RWPE2 (cell line): Measurements from ENCODE around the gene SGMS1.

Experiments
- ATAC-seq: fragments of 200-7000 bp; cut with Tn5 transposase; 3 replicates; pipeline ENCODE4 v1.9.1; 2021; ENCODE audit warnings: low read depth
- DNase-seq: peaks from one replicate; pipeline ENCODE4 v3.0.0-alpha.2; 2020; ENCODE audit warnings: low spot score
- H3K27ac ChIP-seq: fragments of 450-650 bp; 2 replicates; pipeline ENCODE4 v1.5.1; 2017; ENCODE audit warnings: mild to moderate bottlenecking; ENCODE audit not compliant: poor library complexity, severe bottlenecking
- H3K27me3 ChIP-seq: fragments of 250-450 bp; sonication (Bioruptor Pico); 2 replicates; pipeline ENCODE4 v1.5.1; 2021; ENCODE audit warnings: mild to moderate bottlenecking, moderate library complexity; ENCODE audit not compliant: insufficient read depth, poor library complexity, severe bottlenecking
- H3K36me3 ChIP-seq: fragments of 250-450 bp; sonication (Bioruptor Pico); 2 replicates; pipeline ENCODE4 v1.5.1; 2020; ENCODE audit warnings: low read depth, mild to moderate bottlenecking, moderate library complexity
- H3K4me1 ChIP-seq: fragments of 250-450 bp; sonication (Bioruptor Pico); 2 replicates; pipeline ENCODE4 v1.5.1; 2021; ENCODE audit warnings: mild to moderate bottlenecking, moderate library complexity; ENCODE audit not compliant: insufficient read depth, poor library complexity, severe bottlenecking
- H3K4me3 ChIP-seq: fragments of 250-450 bp; sonication (Bioruptor Pico); 2 replicates; pipeline ENCODE4 v1.5.1; 2021; ENCODE audit warnings: mild to moderate bottlenecking, moderate library complexity; ENCODE audit not compliant: severe bottlenecking
- H3K9me3 ChIP-seq: fragments of 250-450 bp; sonication (Bioruptor Pico); 2 replicates; pipeline ENCODE4 v1.5.1; 2021; ENCODE audit warnings: mild to moderate bottlenecking, moderate library complexity; ENCODE audit not compliant: severe bottlenecking
- CTCF ChIP-seq: fragments of 450-650 bp; IDR thresholded peaks from one replicate; pipeline ENCODE4 v1.5.1; 2017; ENCODE audit warnings: mild to moderate bottlenecking, moderate library complexity; ENCODE audit not compliant: poor library complexity, severe bottlenecking

SGMS1 gene

GRCh38 chr10:50415292-50415691, 208.5 kb downstream of the SGMS1 start:
- H3K27ac ChIP-seq, result no peak overlapping the region
- H3K4me3 ChIP-seq, result no peak overlapping the region
- no peaks in the 10 kb centered on the region for H3K9me3 ChIP-seq
- DNase-seq, result no peak
- H3K27me3 ChIP-seq, result no peaks in the 10 kb centered on the region
- no peak for TF ChIP-seq CTCF
- peaks cover 10% of the 10 kb centered on the region for H3K4me1 ChIP-seq
- no peaks in the 10 kb centered on the region for H3K36me3 ChIP-seq
- no peak for ATAC-seq

- no peaks in the 10 kb centered on the region for H3K27me3 ChIP-seq
- H3K9me3 ChIP-seq, result peaks cover 3% of the 10 kb centered on the region
- peak overlapping the region; percentile 25 for H3K27ac ChIP-seq
- no peak for DNase-seq
- peak; percentile 45; the same call in 2 of the 3 replicates for ATAC-seq
- no peak for TF ChIP-seq CTCF
- H3K4me1 ChIP-seq, result peaks cover 30% of the 10 kb centered on the region
- no peak overlapping the region for H3K4me3 ChIP-seq
- no peaks in the 10 kb centered on the region for H3K36me3 ChIP-seq
These were observed 213.5 kb downstream of the SGMS1 start for GRCh38 chr10:50410066-50410811.

GRCh38 chr10:50407076-50407801, 216.5 kb downstream of the SGMS1 start:
- peak overlapping the region; percentile 38 for H3K27ac ChIP-seq
- DNase-seq, result no peak
- no peaks in the 10 kb centered on the region for H3K36me3 ChIP-seq
- H3K27me3 ChIP-seq, result no peaks in the 10 kb centered on the region
- H3K4me3 ChIP-seq, result no peak overlapping the region
- no peak for TF ChIP-seq CTCF
- H3K9me3 ChIP-seq, result peaks cover 3% of the 10 kb centered on the region
- peak; percentile 26; the same call in 1 of the 3 replicates for ATAC-seq
- H3K4me1 ChIP-seq, result peaks cover 57% of the 10 kb centered on the region

- H3K36me3 ChIP-seq, result no peaks in the 10 kb centered on the region
- H3K4me3 ChIP-seq, result no peak overlapping the region
- no peak for TF ChIP-seq CTCF
- peaks cover 3% of the 10 kb centered on the region for H3K9me3 ChIP-seq
- DNase-seq, result no peak
- peak overlapping the region; percentile 38 for H3K27ac ChIP-seq
- H3K4me1 ChIP-seq, result peaks cover 61% of the 10 kb centered on the region
- no peaks in the 10 kb centered on the region for H3K27me3 ChIP-seq
- no peak for ATAC-seq
These were observed 217.2 kb downstream of the SGMS1 start for GRCh38 chr10:50406457-50407070.
